AG10803 (cell line): Measurements from ENCODE around the gene RNF213.

ENCODE experiments used
- DNase-seq: peaks from one replicate; pipeline ENCODE4 v3.0.0; 2010; ENCODE audit warnings: low read depth
- H3K4me3 ChIP-seq: 2 replicates; pipeline ENCODE4 v1.5.1; 2011; ENCODE audit warnings: mild to moderate bottlenecking, low read length, control low read depth
- TF ChIP-seq, protein P1 (sequence below): conservative IDR thresholded peaks from 2 replicates; pipeline ENCODE4 v1.5.1; 2011; ENCODE audit warnings: mild to moderate bottlenecking, low read length, control low read depth, inconsistent platforms

The RNF213 gene

DNA sequence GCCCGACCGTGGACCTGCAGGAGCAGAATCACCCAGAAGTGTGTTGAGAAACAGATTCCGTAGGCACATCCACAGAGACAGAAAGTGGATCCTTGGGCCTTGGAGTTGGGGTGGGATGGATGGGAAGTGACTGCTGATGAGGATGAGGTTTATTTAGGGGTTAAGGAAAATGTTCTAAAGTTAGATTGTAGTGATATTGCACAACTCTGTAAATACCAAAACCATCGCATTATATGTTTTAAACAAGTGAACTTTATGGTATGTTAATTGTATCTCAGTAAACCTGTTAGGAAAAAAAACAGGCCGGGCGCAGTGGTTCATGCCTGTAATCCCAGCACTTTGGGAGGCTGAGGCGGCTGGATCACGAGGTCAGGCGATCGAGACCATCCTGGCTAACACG is 157.9 kb downstream of the RNF213 start:
- no peak overlapping the region for H3K4me3 ChIP-seq
- no peak for DNase-seq
- TF ChIP-seq, protein P1, sequence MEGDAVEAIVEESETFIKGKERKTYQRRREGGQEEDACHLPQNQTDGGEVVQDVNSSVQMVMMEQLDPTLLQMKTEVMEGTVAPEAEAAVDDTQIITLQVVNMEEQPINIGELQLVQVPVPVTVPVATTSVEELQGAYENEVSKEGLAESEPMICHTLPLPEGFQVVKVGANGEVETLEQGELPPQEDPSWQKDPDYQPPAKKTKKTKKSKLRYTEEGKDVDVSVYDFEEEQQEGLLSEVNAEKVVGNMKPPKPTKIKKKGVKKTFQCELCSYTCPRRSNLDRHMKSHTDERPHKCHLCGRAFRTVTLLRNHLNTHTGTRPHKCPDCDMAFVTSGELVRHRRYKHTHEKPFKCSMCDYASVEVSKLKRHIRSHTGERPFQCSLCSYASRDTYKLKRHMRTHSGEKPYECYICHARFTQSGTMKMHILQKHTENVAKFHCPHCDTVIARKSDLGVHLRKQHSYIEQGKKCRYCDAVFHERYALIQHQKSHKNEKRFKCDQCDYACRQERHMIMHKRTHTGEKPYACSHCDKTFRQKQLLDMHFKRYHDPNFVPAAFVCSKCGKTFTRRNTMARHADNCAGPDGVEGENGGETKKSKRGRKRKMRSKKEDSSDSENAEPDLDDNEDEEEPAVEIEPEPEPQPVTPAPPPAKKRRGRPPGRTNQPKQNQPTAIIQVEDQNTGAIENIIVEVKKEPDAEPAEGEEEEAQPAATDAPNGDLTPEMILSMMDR, result no peak

DNA sequence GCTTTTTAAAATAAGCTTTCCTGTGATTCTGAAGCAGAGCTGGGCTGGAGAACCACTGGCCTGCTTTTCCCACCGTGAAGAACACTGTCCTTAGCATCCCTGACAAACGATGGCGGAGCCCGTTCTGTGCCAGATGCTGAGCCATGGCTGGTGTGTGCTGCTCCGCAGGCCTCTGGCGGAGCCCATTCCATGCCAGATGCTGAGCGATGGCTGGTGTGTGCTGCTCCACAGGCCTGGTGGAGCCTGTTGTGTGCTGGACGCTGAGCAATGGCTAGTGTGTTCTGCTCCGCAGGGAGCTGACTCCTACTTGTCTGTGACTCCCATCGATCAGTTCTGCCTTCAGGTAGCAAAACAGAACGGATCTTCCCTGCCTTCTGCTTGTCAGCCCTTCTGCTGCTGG is 158.6 kb downstream of the RNF213 start:
- no peak overlapping the region for H3K4me3 ChIP-seq
- TF ChIP-seq, protein P1, result no peak
- no peak for DNase-seq

DNA sequence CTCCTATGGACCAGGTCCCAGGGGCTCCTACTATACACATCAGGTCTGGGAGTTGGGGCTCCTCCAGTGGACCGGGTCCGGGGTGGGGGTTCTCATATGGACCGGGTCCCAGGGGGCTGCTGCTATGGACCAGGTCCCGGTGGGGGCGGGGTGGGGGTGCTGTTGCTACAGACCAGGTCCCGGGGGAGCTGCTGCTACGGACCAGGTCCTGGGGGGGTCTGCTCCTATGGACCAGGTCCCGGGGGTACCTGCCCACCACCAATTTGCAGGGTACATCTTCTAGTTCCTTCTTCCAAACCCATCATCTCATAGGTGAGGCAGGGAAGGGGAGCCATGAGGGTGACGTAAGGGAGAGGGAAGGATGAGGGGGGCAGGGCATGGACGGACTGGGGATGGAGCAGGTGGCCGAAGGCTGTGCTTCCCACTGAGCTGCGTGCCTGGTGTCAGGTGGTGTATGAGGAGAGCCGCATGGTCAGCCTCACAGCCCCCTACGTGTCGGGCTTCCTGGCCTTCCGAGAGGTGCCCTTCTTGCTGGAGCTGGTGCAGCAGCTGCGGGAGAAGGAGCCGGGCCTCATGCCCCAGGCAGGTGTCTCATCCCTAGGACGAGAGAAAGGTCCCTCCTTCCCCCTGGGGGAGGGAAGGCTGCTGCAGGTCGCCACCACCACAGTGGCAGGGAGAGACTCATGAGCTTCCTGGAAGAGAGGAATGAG is 160.9 kb downstream of the RNF213 start:
- H3K4me3 ChIP-seq, result no peak overlapping the region
- no peak for DNase-seq
- TF ChIP-seq, protein P1, result no peak

DNA sequence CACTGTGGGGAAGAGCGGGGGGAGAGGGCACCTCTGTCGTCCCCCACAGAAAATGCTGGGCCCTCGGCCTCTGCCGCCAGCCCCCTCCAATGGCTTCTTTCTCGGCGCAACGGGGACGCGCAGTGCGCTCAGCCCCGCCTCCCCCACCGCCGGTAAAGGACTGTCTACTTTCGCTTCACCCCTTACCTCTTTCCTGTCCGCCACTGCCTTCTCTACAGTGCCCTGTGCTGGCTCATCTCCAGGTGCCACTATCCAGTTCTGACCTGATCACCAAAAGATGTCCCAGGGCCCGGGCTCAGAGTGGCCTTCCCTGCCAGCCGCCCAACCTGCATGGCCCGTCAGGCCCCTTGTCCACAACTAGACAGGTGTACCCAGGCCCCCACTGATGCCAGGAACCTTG is 161.6 kb downstream of the RNF213 start:
- TF ChIP-seq, protein P1, result no peak
- H3K4me3 ChIP-seq, result no peak overlapping the region
- no peak for DNase-seq

DNA sequence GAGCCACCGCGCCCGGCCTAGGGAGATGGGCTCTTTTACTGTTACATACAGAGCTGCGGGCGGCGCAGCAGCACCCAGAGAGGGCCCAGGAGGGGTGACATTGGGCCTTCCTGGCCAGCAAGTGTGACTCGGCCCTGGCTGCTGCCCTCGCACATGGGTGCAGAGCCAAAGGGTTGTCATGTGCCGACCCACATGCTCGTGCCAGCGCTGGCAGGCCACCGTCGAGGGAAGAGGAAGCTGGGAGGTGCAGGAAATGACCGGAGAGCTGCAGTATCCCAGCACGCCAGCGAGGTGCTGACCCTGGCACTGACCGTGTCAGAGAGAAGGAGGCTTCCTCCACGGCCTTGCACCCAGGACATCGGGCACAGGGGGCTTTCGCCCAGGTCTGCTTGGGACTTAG is 162.3 kb downstream of the RNF213 start:
- H3K4me3 ChIP-seq, result no peak overlapping the region
- no peak for DNase-seq

DNA sequence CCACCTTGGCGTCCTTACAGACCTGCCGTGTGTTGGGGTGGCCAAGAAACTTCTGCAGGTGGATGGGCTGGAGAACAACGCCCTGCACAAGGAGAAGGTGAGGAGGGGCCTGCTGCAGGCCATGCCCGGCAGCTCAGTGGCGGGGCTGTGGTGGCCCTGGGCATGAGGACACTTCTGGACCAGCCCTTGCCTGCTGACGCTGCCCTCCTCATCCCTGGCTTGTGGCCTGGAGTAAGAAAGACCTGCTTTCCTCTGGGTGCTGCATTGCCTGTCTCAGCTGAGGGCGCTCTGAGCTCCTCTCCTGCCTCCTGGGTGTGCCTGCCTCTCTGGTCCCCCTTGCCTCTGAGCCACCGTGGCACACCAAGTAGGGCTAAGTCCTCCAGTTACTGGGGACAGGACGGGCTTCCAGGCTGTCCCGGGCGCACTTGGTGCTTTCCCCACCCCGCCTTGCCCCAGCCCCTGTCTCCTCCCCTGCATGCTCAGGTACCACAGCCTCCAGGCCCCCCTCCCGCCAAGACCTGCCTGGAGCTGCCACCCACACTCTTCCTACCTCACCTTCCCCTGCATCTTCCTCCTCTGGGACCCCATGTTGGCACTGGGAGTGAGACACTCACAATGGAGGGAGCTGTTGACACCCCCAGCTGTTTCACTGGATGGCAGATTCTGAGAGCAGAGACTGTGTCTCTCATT is 163.0 kb downstream of the RNF213 start:
- DNase-seq, result no peak
- no peak overlapping the region for H3K4me3 ChIP-seq
- TF ChIP-seq, protein P1, result no peak

More for the DNA sequence above, 162.3 kb downstream of the RNF213 start:
- TF ChIP-seq, protein P1, result no peak

DNA sequence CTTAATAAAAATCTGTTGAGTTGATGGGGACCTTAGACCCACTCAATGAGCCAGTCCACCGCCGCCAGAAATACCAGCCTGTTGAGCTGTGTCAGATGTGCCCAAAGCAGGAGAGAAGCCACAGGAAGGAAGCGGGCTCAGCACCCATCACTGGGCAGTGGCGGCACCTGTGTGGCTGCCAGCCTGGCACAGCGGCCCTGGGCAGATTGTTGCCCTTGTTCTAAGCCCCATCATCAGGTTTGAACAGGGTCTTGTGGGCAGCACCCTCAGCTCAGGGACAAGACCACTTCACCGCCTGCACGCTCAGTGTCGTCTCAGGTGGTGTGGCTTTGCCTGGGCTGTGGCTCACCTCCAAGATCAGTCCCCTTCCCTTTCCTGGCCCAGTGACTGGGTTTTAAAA is 163.6 kb downstream of the RNF213 start:
- DNase-seq, result no peak
- H3K4me3 ChIP-seq, result no peak overlapping the region
- TF ChIP-seq, protein P1, result no peak
